GM23338 (cell line): ENCODE measurements around the gene HOXC12. TPM values are rescaled to one million over a fixed set of nuclear protein-coding genes. Genes with fewer than 3 reads are reported as not detected.

Source experiments
- ATAC-seq: fragments of 200-7000 bp; cut with Tn5 transposase; 3 replicates; pipeline ENCODE4 v1.9.1; 2020
- DNase-seq: peaks from one replicate; pipeline ENCODE4 v3.0.0-alpha.2; 2015; ENCODE audit warnings: low spot score
- H2AFZ ChIP-seq: fragments of 200-600 bp; sonication (generic); 2 replicates; pipeline ENCODE4 v1.8.0; 2016; ENCODE audit warnings: antibody characterized with exemption, mild to moderate bottlenecking, moderate library complexity
- H3F3A ChIP-seq: fragments of 200-600 bp; sonication (generic); replicated peaks from 2 replicates; pipeline ENCODE4 v1.8.0; 2017; ENCODE audit warnings: antibody characterized with exemption, mixed run types, low read depth
- H3K27ac ChIP-seq: fragments of 200-600 bp; sonication (generic); 2 replicates; pipeline ENCODE4 v1.6.1; 2016; ENCODE audit warnings: low read depth
- H3K27me3 ChIP-seq: fragments of 200-600 bp; sonication (generic); 2 replicates; pipeline ENCODE4 v1.8.0; 2016; ENCODE audit warnings: mild to moderate bottlenecking, mixed run types, moderate library complexity; ENCODE audit not compliant: insufficient read depth
- H3K36me3 ChIP-seq: fragments of 200-600 bp; sonication (generic); 2 replicates; pipeline ENCODE4 v1.8.0; 2016; ENCODE audit warnings: mild to moderate bottlenecking; ENCODE audit not compliant: insufficient read depth
- H3K4me1 ChIP-seq: fragments of 200-600 bp; sonication (generic); 2 replicates; pipeline ENCODE4 v1.8.0; 2016; ENCODE audit warnings: mild to moderate bottlenecking, moderate library complexity; ENCODE audit not compliant: insufficient read depth
- H3K4me2 ChIP-seq: fragments of 200-600 bp; sonication (generic); 2 replicates; pipeline ENCODE4 v1.7.1; 2017; ENCODE audit warnings: mixed run types
- H3K4me3 ChIP-seq: fragments of 200-600 bp; sonication (generic); 2 replicates; pipeline ENCODE4 v1.6.1; 2016; ENCODE audit warnings: mixed run types
- H3K79me2 ChIP-seq: fragments of 200-600 bp; sonication (generic); replicated peaks from 2 replicates; pipeline ENCODE4 v1.8.0; 2017; ENCODE audit warnings: mild to moderate bottlenecking; ENCODE audit not compliant: insufficient read depth
- H3K9me2 ChIP-seq: fragments of 200-600 bp; sonication (generic); 2 replicates; pipeline ENCODE4 v1.8.0; 2017; ENCODE audit not compliant: insufficient read depth
- H4K20me1 ChIP-seq: fragments of 200-600 bp; sonication (generic); replicated peaks from 2 replicates; pipeline ENCODE4 v1.8.0; 2017; ENCODE audit warnings: mild to moderate bottlenecking; ENCODE audit not compliant: insufficient read depth
- H3K27ac Mint-ChIP-seq: 2 replicates; pipeline ENCODE4 v1.8.0; 2020; ENCODE audit warnings: inconsistent platforms, mild to moderate bottlenecking, moderate library complexity, mixed read lengths
- H3K27me3 Mint-ChIP-seq: 3 replicates; pipeline ENCODE4 v1.8.0; 2022; ENCODE audit warnings: low read depth, mild to moderate bottlenecking, moderate library complexity, mixed read lengths, inconsistent platforms; ENCODE audit not compliant: insufficient read depth, poor library complexity
- H3K36me3 Mint-ChIP-seq: 3 replicates; pipeline ENCODE4 v1.8.0; 2021; ENCODE audit warnings: low read depth, mild to moderate bottlenecking, inconsistent platforms, moderate library complexity, mixed read lengths
- H3K4me1 Mint-ChIP-seq: 3 replicates; pipeline ENCODE4 v1.8.0; 2020; ENCODE audit warnings: mild to moderate bottlenecking, inconsistent platforms, mixed read lengths
- H3K4me3 Mint-ChIP-seq: 3 replicates; pipeline ENCODE4 v1.8.0; 2021; ENCODE audit warnings: moderate library complexity, mild to moderate bottlenecking, inconsistent platforms, mixed read lengths
- H3K9me3 Mint-ChIP-seq: 3 replicates; pipeline ENCODE4 v1.8.0; 2020; ENCODE audit warnings: moderate library complexity, mild to moderate bottlenecking, inconsistent platforms, mixed read lengths
- CREB1 ChIP-seq: fragments of 250-450 bp; sonication (Bioruptor Pico); IDR thresholded peaks from 2 replicates; pipeline ENCODE4 v1.5.0; 2020; ENCODE audit warnings: low read depth, mild to moderate bottlenecking, moderate library complexity
- CTCF ChIP-seq, 2 experiments: fragments of 200-600 bp in 1 of 2; sonication (generic) in 1 of 2; conservative IDR thresholded peaks; 2 replicates each; pipeline versions ENCODE4 v1.5.1 to v1.6.1; 2016 to 2017; ENCODE audit warnings: antibody characterized with exemption in 2 of 2, low read depth in 2 of 2, mild to moderate bottlenecking in 2 of 2, moderate library complexity in 1 of 2
- ETS1 ChIP-seq: IDR thresholded peaks from 2 replicates; pipeline ENCODE4 v1.6.1; 2016; ENCODE audit warnings: antibody characterized with exemption
- EZH2 ChIP-seq: fragments of 200-600 bp; sonication (generic); IDR thresholded peaks from one replicate; pipeline ENCODE4 v1.8.0; 2017; ENCODE audit warnings: antibody characterized with exemption, mild to moderate bottlenecking, low read depth; ENCODE audit not compliant: unreplicated experiment
- EZH2phosphoT487 ChIP-seq: fragments of 200-600 bp; sonication (generic); IDR thresholded peaks from one replicate; pipeline ENCODE4 v1.8.1; 2018; ENCODE audit warnings: antibody characterized with exemption; ENCODE audit not compliant: unreplicated experiment
- JUNB ChIP-seq: IDR thresholded peaks from one replicate; pipeline ENCODE4 v1.6.1; 2016; ENCODE audit warnings: antibody characterized with exemption; ENCODE audit not compliant: unreplicated experiment
- POLR2AphosphoS5 ChIP-seq: IDR thresholded peaks from 2 replicates; pipeline ENCODE4 v1.6.1; 2016; ENCODE audit warnings: antibody characterized with exemption, low read depth
- REST ChIP-seq: IDR thresholded peaks from one replicate; pipeline ENCODE4 v1.6.1; 2018; ENCODE audit warnings: antibody characterized with exemption; ENCODE audit not compliant: unreplicated experiment
- STAT1 ChIP-seq: IDR thresholded peaks from one replicate; pipeline ENCODE4 v1.6.1; 2016; ENCODE audit warnings: antibody characterized with exemption; ENCODE audit not compliant: unreplicated experiment
- ZNF114 ChIP-seq: fragments of 250-450 bp; sonication (Bioruptor Pico); IDR thresholded peaks from 2 replicates; pipeline ENCODE4 v1.5.0; 2020; ENCODE audit warnings: mild to moderate bottlenecking, moderate library complexity
- ZNF331 ChIP-seq: fragments of 250-450 bp; sonication (Bioruptor Pico); IDR thresholded peaks from 2 replicates; pipeline ENCODE4 v1.5.0; 2020; ENCODE audit warnings: low read depth, mild to moderate bottlenecking, moderate library complexity
- ZNF462 ChIP-seq: fragments of 250-450 bp; sonication (Bioruptor Pico); IDR thresholded peaks from 2 replicates; pipeline ENCODE4 v1.5.0; 2020; ENCODE audit warnings: mild to moderate bottlenecking, moderate library complexity
- polyA plus RNA-seq: library from polyadenylated mRNA; unstranded; fragments of >200 nt; fragmentation: Nextera tagmentation; extraction: Ambion mirVana; gene quantifications from 2 replicates; pipeline ENCODE4 v1.2.1, GENCODE V29; 2016
- total RNA-seq: library from RNA; depleted of rRNA; stranded (reverse); fragments of >200 nt; shearing (Covaris generic); gene quantifications from 2 replicates; pipeline ENCODE4 v1.2.3, GENCODE V29; 2014

Gene HOXC12
- total and polyA plus RNA-seq, 2 experiments from 2014 or later: not detected

GRCh38 chr12:53916788-53917655 is 37.7 kb upstream of the HOXC12 start:
- Histone ChIP-seq H3K27ac (no peak overlapping the region), H2AFZ (no peak overlapping the region), H3K27me3 (peaks cover 58% of the 10 kb centered on the region), H4K20me1 (no peaks in the 10 kb centered on the region), H3K4me3 (no peak overlapping the region), H3K9me2 (no peaks in the 10 kb centered on the region), H3F3A (no peaks in the 10 kb centered on the region), H3K4me2 (no peak overlapping the region), H3K4me1 (no peaks in the 10 kb centered on the region), H3K79me2 (no peaks in the 10 kb centered on the region), H3K36me3 (no peaks in the 10 kb centered on the region)
- Mint-ChIP-seq H3K27ac (no peak overlapping the region), H3K4me3 (no peak overlapping the region), H3K4me1 (peaks cover 2% of the 10 kb centered on the region; the same call in 1 of the 3 replicates), H3K36me3 (no peaks in the 10 kb centered on the region), H3K9me3 (no peaks in the 10 kb centered on the region), H3K27me3 (peaks cover 6% of the 10 kb centered on the region)
- DNase-seq (no peak), ATAC-seq (no peak)
- TF ChIP-seq ETS1: no peak
- no peak for TF ChIP-seq CREB1
- no peak for TF ChIP-seq STAT1
- no peak for TF ChIP-seq POLR2AphosphoS5
- no peak for TF ChIP-seq JUNB
- TF ChIP-seq CTCF (conservative IDR thresholded peaks at IDR 0.05; ENCODE audit: low read depth in 2 of 2): no peak
- no peak for TF ChIP-seq EZH2
- TF ChIP-seq ZNF331: no peak
- TF ChIP-seq ZNF462: no peak
- no peak for TF ChIP-seq EZH2phosphoT487
- TF ChIP-seq REST: no peak
- no peak for TF ChIP-seq ZNF114 (CRISPR knock-in tag)
